HG02970 (cell line): ENCODE data around the gene KIAA1614.

Experiments used
- ATAC-seq: cut with Tn5 transposase; IDR thresholded peaks from one replicate; pipeline ENCODE4 v1.9.1; 2021; ENCODE audit warnings: mild to moderate bottlenecking, moderate library complexity, moderate number of reproducible peaks; ENCODE audit not compliant: unreplicated experiment, low FRiP score

Gene KIAA1614

DNA sequence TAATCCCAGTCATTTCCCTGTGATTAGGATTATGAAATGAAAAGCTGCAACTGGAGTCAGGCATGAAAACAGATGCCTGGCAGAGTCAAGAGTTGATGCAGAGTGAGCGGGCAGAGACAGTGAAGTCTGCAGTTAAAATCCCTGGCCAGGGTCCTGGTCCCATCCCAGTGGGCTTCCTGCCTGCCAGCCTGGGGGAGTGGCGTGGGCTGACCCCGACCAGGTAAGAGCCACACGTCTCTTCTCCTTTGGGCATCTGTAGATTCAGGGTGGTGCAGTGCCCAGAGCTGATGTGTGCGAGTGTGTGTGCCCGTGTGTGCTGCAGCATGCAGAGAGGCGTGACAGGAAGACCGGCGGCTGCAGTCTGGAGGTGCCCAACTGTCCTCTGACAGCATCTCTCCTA lies 6.2 kb upstream of the KIAA1614 start:
- no peak for ATAC-seq

- no peak for ATAC-seq
These were observed 5.2 kb upstream of the KIAA1614 start for GRCh38 chr1:180907313-180908055.

GRCh38 chr1:180908074-180908765 lies 4.5 kb upstream of the KIAA1614 start:
- ATAC-seq: no peak

- peak; percentile 20 for ATAC-seq
These were observed 3.7 kb upstream of the KIAA1614 start for GRCh38 chr1:180909005-180909414.

DNA sequence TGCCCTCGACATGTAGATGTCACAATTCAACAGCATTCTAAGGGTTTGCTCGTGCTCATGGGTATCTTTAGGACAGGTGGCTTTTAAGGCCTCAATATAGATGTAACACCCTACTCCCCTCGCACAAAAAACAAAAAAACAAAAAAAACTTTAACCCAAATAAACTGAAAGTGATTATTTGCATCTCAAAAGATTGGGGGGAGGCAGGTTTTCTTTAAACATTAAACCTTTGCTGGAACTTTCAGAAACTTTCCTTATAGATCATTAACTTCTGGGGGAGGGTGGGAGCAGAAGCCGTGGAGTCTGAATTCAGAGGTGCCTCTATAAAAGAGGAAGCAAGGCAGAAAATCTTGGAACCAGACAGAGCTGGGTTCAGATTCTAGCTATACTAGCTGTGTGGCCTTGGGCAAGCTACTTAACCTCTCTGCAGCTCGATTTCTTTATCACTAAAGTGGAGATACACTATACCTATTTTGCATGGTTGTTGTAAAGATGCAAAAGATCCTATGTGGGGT lies 3.2 kb upstream of the KIAA1614 start:
- ATAC-seq: peak; percentile 42

DNA sequence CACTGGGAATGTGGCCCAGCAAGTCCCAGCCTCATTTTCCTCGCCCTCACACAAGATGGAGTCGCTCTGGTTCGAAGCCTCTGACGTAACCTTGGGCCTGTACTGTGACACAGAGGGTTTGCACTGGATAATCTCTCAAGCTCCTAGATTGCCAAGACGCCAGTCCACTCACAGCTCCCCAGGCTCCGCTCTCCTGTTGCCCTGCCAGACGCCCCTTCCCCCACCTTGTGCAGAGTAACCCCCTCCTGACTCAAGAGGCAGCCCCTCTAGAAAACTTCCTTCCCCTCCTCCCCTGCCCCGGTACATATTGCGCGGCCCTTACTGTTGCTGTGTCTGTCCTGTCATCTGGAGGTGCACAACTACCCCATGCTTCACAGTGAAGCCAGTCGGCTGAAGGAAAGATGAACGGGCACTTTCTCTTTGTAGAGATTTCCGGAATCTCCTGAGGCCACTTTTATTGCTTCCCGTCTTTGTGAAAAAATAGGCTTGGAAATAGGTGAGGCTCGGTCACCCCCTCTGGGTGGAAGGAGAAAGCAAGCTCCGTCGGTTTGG lies 981 bp upstream of the KIAA1614 start:
- ATAC-seq: no peak

- ATAC-seq: no peak
These were observed 391 bp upstream of the KIAA1614 start for GRCh38 chr1:180912211-180912800.

DNA sequence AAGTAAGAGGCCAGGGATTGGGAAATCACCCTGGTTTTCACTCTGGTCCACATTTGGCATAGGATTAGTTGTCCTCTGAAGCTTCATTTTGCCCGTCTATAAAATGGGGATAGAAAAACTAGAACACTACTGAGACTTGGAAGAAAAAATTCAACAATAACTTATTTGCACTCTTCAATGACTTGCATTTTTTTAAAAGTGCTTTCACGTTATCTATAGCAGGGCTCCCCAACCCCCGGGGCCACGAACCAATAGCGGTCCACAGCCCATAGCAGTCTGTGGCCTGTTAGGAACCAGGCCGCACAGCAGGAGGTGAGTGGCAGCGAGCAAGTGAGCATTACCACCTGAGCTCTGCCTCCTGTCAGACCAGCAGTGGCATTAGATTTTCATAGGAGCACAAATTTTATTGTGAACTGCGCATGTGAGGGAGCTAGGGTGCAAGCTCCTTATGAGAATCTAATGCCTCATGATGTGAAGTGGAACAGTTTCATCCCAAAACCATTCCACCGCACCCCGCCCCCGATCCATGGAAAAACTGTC lies 2.8 kb downstream of the KIAA1614 start:
- no peak for ATAC-seq

DNA sequence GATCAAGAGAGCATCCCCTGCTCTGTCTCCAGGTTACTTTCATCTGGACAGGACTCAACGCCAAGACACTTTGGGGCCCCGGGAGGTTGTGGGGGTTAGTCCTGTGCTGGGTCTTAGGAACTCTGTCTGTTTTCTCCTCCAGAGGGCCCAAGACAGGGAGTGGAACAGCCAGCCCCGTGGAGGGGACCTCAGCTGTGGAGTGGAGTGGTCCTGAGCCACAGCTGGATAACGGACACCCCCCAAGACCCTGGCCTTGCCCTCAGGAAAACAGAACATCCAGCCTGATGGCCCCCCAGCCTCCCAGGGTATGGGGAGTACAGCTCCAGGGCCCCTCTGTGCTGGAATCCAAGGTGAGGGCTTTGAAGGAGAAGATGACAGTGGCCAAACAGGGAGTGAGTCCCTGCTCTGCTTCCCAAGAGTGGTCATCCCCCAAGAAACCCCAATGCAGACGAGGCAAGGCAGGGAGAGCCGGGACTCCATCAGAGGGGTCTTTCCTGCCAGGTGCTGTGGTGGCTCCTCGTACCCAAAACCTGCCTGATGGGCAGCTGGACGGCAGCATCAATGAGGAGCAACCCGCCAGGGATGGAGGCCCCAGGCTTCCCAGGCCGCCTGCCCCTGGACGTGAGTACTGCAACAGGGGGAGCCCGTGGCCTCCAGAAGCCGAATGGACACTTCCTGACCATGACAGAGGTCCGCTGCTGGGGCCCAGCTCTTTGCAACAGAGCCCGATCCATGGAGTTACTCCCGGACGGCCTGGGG lies 3.5 kb downstream of the KIAA1614 start:
- ATAC-seq: no peak

- no peak for ATAC-seq
These were observed 4.1 kb downstream of the KIAA1614 start for GRCh38 chr1:180916771-180917170.

DNA sequence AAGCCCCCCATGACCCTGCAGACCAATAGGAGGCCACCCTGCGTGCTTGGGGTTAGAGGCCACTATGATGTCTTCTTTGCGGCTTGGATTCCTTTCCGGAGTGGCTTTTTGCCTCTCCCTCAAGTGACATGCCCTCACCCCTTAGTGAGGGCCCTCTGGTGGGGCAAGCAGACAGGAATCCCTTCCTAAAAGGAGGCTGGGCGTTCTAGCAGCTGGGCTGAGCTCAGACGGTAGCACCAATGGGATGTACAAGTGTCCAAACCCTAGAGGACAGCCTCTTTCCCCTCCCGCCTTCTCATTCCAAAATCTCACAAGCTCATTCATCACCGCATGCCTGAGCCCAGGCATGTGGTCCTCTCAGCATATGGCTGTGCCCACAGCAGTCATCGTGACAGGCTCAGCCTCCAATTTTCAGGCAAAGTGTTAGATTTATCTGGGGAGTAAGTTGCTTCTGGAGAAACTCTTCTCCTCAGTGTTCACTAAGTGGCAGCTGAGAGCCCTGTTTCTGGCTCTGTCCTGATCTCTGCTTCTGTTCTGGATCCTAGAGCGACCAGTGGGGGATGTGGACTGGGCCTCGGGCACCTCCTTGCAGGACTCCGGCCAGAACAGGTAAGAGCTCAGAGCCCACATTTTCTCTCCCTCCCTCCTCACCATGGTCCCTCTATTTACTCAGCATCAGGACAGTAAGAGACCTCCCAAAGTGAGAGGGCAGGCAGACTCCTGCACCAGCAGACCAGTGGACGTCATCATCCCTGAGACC lies 4.8 kb downstream of the KIAA1614 start:
- no peak for ATAC-seq

GRCh38 chr1:180918519-180918918 lies 5.8 kb downstream of the KIAA1614 start:
- no peak for ATAC-seq

GRCh38 chr1:180919183-180919700 lies 6.5 kb downstream of the KIAA1614 start:
- no peak for ATAC-seq

DNA sequence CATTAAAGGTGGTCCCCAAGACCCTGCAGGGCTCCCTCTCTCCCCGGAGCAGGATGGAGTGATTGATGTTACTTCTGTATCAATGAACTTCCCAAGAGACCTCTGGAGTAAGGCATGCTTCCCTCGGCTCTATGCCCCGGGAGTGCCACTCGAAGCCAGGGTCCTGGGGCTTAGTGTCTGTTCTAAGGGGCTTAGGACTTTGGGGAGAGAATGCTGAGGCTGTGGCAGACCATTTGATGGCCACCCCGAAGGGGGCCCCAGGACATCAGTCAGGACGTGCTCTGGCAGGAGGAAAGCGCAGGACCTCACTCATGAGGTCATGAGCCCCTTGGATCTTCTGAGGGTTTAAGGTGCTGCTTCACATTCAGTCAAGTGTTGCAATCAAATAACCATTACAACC lies 7.5 kb downstream of the KIAA1614 start:
- no peak for ATAC-seq

GRCh38 chr1:180920702-180921101 lies 8.0 kb downstream of the KIAA1614 start:
- no peak for ATAC-seq

DNA sequence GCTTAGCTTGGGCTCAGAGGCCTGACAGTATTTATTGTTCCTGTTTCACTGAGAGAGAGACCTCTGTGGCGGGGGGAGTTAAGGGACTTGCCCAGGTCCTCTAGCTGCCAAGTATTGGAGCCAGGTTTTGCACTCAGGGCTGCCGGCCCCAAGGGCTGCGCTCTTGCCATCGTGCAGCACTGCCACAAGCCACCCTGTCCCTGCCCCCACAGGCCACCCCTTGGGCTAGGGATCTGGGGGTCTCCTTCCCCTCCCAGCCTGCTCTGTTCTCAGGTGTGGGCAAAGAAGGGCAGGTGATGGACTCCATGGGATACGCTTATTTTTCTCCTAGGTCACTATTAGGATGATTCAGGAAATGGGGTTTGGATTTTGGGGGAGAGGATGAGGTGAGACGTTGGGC lies 8.7 kb downstream of the KIAA1614 start:
- no peak for ATAC-seq

GRCh38 chr1:180921891-180922630 lies 9.4 kb downstream of the KIAA1614 start:
- ATAC-seq: no peak

DNA sequence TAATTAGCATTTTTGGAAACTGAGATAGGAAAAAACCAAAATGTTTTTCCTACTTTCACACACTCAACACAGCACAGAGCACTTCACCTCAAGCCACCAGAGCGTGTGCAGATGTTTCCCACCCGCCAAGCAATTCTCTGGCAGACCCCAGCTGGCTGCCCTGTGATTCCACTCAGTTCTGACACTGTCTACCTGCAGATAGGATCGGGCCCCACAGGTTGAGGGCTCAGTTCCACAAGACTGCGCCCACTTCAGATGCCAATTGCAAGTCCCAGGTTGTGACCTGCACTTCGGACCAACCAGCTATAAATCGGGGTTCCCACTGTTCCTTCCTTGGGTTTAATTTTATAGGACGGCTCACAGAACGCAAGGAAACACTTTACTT lies 9.9 kb downstream of the KIAA1614 start:
- ATAC-seq: no peak
